Measurements from ENCODE around the gene NEGR1.
"Not testable (repeated sequence)": the region's sequence is repeated elsewhere in the genome, so short reads cannot be mapped to it uniquely, and the experiment has no call there.

GRCh38 chr1:71888166-71888565 is 394.2 kb downstream of the NEGR1 start:
- not testable (repeated sequence) for TF ChIP-seq CTCF, POLR2AphosphoS5 (IDR thresholded peaks at IDR 0.05)

All from stomach (tissue), 4 donors.